ENCODE measurements around the gene KCNH1. TPM values are rescaled to one million over a fixed set of nuclear protein-coding genes. Genes with fewer than 3 reads are reported as not detected.

Gene KCNH1
- total and polyA plus RNA-seq, 10 of the 15 experiments (the other 5 are each of a cell fraction or from before 2014, with no cell fraction given) = 0.02 to 0.04 (median 0.04) TPM; not detected in 7

- TF ChIP-seq SMAD5 (IDR thresholded peaks at IDR 0.05; ENCODE audit: low read depth) = no peak
- TF ChIP-seq EGR1 (IDR thresholded peaks at IDR 0.05; ENCODE audit: borderline replicate concordance in 1 of 2, low read depth in 2 of 2, low read length in 2 of 2) = no peak
- TF ChIP-seq BCL11A (IDR thresholded peaks at IDR 0.05; ENCODE audit: low read depth, low read length) = no peak
- TF ChIP-seq RFX5 (IDR thresholded peaks at IDR 0.05; ENCODE audit: low read depth, low read length) = no peak
- no peak for TF ChIP-seq ZBED1 (IDR thresholded peaks at IDR 0.05; ENCODE audit: borderline replicate concordance)
- no peak for TF ChIP-seq MTA2 (IDR thresholded peaks at IDR 0.05; ENCODE audit: low read depth)
- no peak for TF ChIP-seq CUX1 (IDR thresholded peaks at IDR 0.05; ENCODE audit: insufficient replicate concordance, low read depth, low read length)
- TF ChIP-seq CREM (IDR thresholded peaks at IDR 0.05; ENCODE audit: low read depth) = no peak
- TF ChIP-seq CTCF (IDR thresholded peaks at IDR 0.05 in 2 of 3, conservative IDR thresholded peaks at IDR 0.05 in 1 of 3; ENCODE audit: control insufficient read depth in 2 of 3, extremely low read depth in 1 of 3, insufficient read depth in 1 of 3, low read depth in 3 of 3, low read length in 3 of 3) = no peak
- TF ChIP-seq NBN (IDR thresholded peaks at IDR 0.05) = no peak
Observed at GRCh38 chr1:210826686-210827085, 307.3 kb downstream of the KCNH1 start (continued).

All from GM12878 (cell line).